Chondrocyte (in vitro differentiated cells): ENCODE measurements around the gene ZNF487. TPM values are rescaled to one million over a fixed set of nuclear protein-coding genes. Genes with fewer than 3 reads are reported as not detected.
"Not testable (repeated sequence)": the region's sequence is repeated elsewhere in the genome, so short reads cannot be mapped to it uniquely, and the experiment has no call there.

ENCODE experiments used
- DNase-seq: peaks from one replicate; pipeline ENCODE4 v3.0.0; 2021; ENCODE audit warnings: mixed read lengths, low spot score
- H3K27ac Mint-ChIP-seq: one replicate; pipeline ENCODE4 v1.8.0; 2021; ENCODE audit warnings: mild to moderate bottlenecking, moderate library complexity, mixed read lengths; ENCODE audit not compliant: unreplicated experiment
- H3K27me3 Mint-ChIP-seq: 2 replicates; pipeline ENCODE4 v1.8.0; 2021; ENCODE audit warnings: low read depth, mixed read lengths
- H3K36me3 Mint-ChIP-seq: 2 replicates; pipeline ENCODE4 v1.8.0; 2021; ENCODE audit warnings: low read depth, mixed read lengths
- H3K4me1 Mint-ChIP-seq: 2 replicates; pipeline ENCODE4 v1.8.0; 2021; ENCODE audit warnings: low read depth, mild to moderate bottlenecking, mixed read lengths
- H3K4me3 Mint-ChIP-seq: one replicate; pipeline ENCODE4 v1.8.0; 2021; ENCODE audit warnings: mild to moderate bottlenecking, moderate library complexity, mixed read lengths; ENCODE audit not compliant: unreplicated experiment
- H3K9me3 Mint-ChIP-seq: 2 replicates; pipeline ENCODE4 v1.8.0; 2021; ENCODE audit warnings: low read depth, mixed read lengths
- CTCF ChIP-seq: fragments of 200-600 bp; sonication (generic); IDR thresholded peaks from 2 replicates; pipeline ENCODE4 v1.5.0; 2021; ENCODE audit warnings: antibody characterized with exemption, mild to moderate bottlenecking, moderate library complexity
- total RNA-seq: library from RNA; stranded (reverse); gene quantifications from 3 replicates; pipeline ENCODE4 v1.2.1, GENCODE V29; 2021

Gene ZNF487
- total RNA-seq, 1 donor from 2014 or later: 2.7 TPM

DNA sequence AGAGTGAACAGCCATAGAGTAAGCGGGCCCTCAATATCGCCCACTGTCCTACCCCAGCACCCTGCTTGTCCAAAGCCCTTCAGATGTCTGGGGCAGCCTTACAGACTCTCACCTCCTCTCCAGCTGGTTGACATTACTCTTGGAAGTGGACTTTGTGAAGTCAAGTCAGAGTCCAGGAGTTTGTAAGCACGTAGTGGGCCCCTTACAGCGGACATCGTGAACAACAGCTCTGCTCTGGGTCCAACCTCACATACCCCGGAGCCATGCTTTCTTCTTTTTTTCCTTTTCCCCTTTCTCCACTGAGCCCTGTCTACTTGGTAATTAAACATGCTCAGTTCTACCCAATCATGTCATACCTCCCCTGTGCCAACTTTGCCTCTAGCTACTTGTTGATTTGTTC lies 45.4 kb upstream of the ZNF487 start:
- Mint-ChIP-seq H3K27ac (no peak overlapping the region), H3K27me3 (no peaks in the 10 kb centered on the region), H3K9me3 (no peaks in the 10 kb centered on the region), H3K36me3 (peaks cover 50% of the 10 kb centered on the region), H3K4me3 (no peak overlapping the region), H3K4me1 (peaks cover 24% of the 10 kb centered on the region)
- no peak for DNase-seq
- TF ChIP-seq CTCF: no peak

- H3K36me3 Mint-ChIP-seq: peaks cover 38% of the 10 kb centered on the region
- no peak for TF ChIP-seq CTCF
- H3K4me1 Mint-ChIP-seq: peaks cover 31% of the 10 kb centered on the region
- peak; percentile 12 for DNase-seq
- H3K9me3 Mint-ChIP-seq: no peaks in the 10 kb centered on the region
- H3K27ac Mint-ChIP-seq: peak overlapping the region; percentile 66
- H3K27me3 Mint-ChIP-seq: no peaks in the 10 kb centered on the region
- H3K4me3 Mint-ChIP-seq: no peak overlapping the region
Observed at GRCh38 chr10:43392748-43393147, 44.2 kb upstream of the ZNF487 start.

DNA sequence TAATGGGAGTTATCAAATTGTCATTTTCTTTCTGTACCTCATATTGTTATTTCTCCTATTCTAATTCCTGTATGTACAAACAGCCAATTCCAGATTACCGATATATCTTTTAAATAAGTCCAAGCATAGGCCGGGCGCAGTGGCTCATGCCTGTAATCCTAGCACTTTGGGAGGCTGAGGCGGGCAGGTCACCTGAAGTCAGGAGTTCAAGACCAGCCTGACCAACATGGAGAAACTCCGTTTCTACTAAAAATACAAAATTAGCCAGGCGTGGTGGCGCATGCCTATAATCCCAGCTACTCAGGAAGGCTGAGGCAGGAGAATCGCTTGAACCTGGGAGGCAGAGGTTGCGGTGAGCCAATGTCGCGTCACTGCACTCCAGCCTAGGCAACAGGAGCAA lies 43.7 kb upstream of the ZNF487 start:
- not testable (repeated sequence) for H3K4me3 Mint-ChIP-seq
- Mint-ChIP-seq H3K27ac (peak overlapping the region; percentile 41), H3K36me3 (peaks cover 36% of the 10 kb centered on the region)

GRCh38 chr10:43393606-43394360 lies 43.1 kb upstream of the ZNF487 start:
- Mint-ChIP-seq H3K9me3 (no peaks in the 10 kb centered on the region), H3K27ac (no peak overlapping the region), H3K27me3 (no peaks in the 10 kb centered on the region), H3K36me3 (peaks cover 32% of the 10 kb centered on the region), H3K4me1 (peaks cover 39% of the 10 kb centered on the region), H3K4me3 (no peak overlapping the region)
- DNase-seq: peak; percentile 22
- no peak for TF ChIP-seq CTCF

More for the DNA sequence above, 43.7 kb upstream of the ZNF487 start:
- peak; percentile 20 for DNase-seq
- not testable (repeated sequence) for H3K27me3 Mint-ChIP-seq, H3K9me3 Mint-ChIP-seq
- H3K4me1 Mint-ChIP-seq: peaks cover 35% of the 10 kb centered on the region

- Mint-ChIP-seq H3K4me1 (peaks cover 48% of the 10 kb centered on the region), H3K27me3 (no peaks in the 10 kb centered on the region), H3K9me3 (no peaks in the 10 kb centered on the region), H3K27ac (peak overlapping the region; percentile 52), H3K4me3 (peak overlapping the region; percentile 33), H3K36me3 (peaks cover 34% of the 10 kb centered on the region)
- DNase-seq: peak; percentile 6
- no peak for TF ChIP-seq CTCF
Observed at GRCh38 chr10:43394868-43395267, 42.0 kb upstream of the ZNF487 start.

- TF ChIP-seq CTCF: no peak
- Mint-ChIP-seq H3K4me1 (peaks cover 47% of the 10 kb centered on the region), H3K9me3 (no peaks in the 10 kb centered on the region), H3K36me3 (peaks cover 29% of the 10 kb centered on the region), H3K4me3 (peak overlapping the region; percentile 90), H3K27me3 (no peaks in the 10 kb centered on the region), H3K27ac (peak overlapping the region; percentile 94)
- peak; percentile 77 for DNase-seq
Observed at GRCh38 chr10:43395571-43396060, 41.3 kb upstream of the ZNF487 start.
